GM21529 (cell line): ENCODE results near the gene OR5H14.
A peak's percentile ranks its signal among the peaks of the same experiment; 100 is the strongest.
"Not testable (repeated sequence)": the region's sequence is repeated elsewhere in the genome, so short reads cannot be mapped to it uniquely, and the experiment has no call there.

Source experiments
- ATAC-seq: cut with Tn5 transposase; IDR thresholded peaks from one replicate; pipeline ENCODE4 v1.9.1; 2021; ENCODE audit not compliant: unreplicated experiment

The OR5H14 gene

GRCh38 chr3:98147179-98147578, at the start of gene OR5H14:
Gene OR5H14 (plus strand): TSS chr3:98147479. CDS start chr3:98149386, 1,907 bp downstream.
- ATAC-seq = no peak

- ATAC-seq = no peak
Measured at GRCh38 chr3:98099848-98100247, 47.4 kb upstream of the OR5H14 start.

- no peak for ATAC-seq
Measured at GRCh38 chr3:98108162-98108561, 39.1 kb upstream of the OR5H14 start.

GRCh38 chr3:98109807-98110549, 37.3 kb upstream of the OR5H14 start:
- no peak for ATAC-seq

- ATAC-seq = no peak
Measured at GRCh38 chr3:98110550-98110908, 36.8 kb upstream of the OR5H14 start.

- no peak for ATAC-seq
Measured at GRCh38 chr3:98114264-98114663, 33.0 kb upstream of the OR5H14 start.

GRCh38 chr3:98115717-98116116, 31.6 kb upstream of the OR5H14 start:
- no peak for ATAC-seq

- ATAC-seq = no peak
Measured at GRCh38 chr3:98130421-98130820, 16.9 kb upstream of the OR5H14 start, which contains the start of gene OR5H1. Gene OR5H1 (plus strand): TSS chr3:98130721. CDS start chr3:98132698, 1,977 bp downstream.

- ATAC-seq = no peak
Measured at GRCh38 chr3:98136631-98137030, 10.6 kb upstream of the OR5H14 start.

- not testable (repeated sequence) for ATAC-seq
Measured at GRCh38 chr3:98137826-98138557, 9.3 kb upstream of the OR5H14 start.

GRCh38 chr3:98140531-98140930, 6.7 kb upstream of the OR5H14 start:
- ATAC-seq = no peak

- no peak for ATAC-seq
Measured at GRCh38 chr3:98148751-98149150, 1.5 kb downstream of the OR5H14 start.

- not testable (repeated sequence) for ATAC-seq
Measured at GRCh38 chr3:98149456-98149855, 2.2 kb downstream of the OR5H14 start.

GRCh38 chr3:98151241-98151640, 4.0 kb downstream of the OR5H14 start:
- no peak for ATAC-seq

GRCh38 chr3:98166396-98166795, 19.1 kb downstream of the OR5H14 start, which contains the start of gene OR5H15:
Gene OR5H15 (plus strand): TSS chr3:98166696. CDS start chr3:98168700, 2,004 bp downstream.
- no peak for ATAC-seq

- no peak for ATAC-seq
Measured at GRCh38 chr3:98171071-98171470, 23.8 kb downstream of the OR5H14 start.

GRCh38 chr3:98172621-98173020, 25.3 kb downstream of the OR5H14 start:
- ATAC-seq = no peak

GRCh38 chr3:98180319-98180890, 33.1 kb downstream of the OR5H14 start:
- no peak for ATAC-seq

GRCh38 chr3:98182196-98182595, 34.9 kb downstream of the OR5H14 start:
- no peak for ATAC-seq

- ATAC-seq = no peak
Measured at GRCh38 chr3:98185180-98185579, 37.9 kb downstream of the OR5H14 start.

GRCh38 chr3:98188545-98188944, 41.3 kb downstream of the OR5H14 start:
- peak; percentile 78 for ATAC-seq

- ATAC-seq = not testable (repeated sequence)
Measured at GRCh38 chr3:98190911-98191310, 43.6 kb downstream of the OR5H14 start.
